ENCODE results near the gene EVI5L. TPM values are rescaled to one million over a fixed set of nuclear protein-coding genes. Genes with fewer than 3 reads are reported as not detected.
"Not testable (repeated sequence)": the region's sequence is repeated elsewhere in the genome, so short reads cannot be mapped to it uniquely, and the experiment has no call there.

EVI5L gene
- total RNA-seq, 1 donor from 2014 or later = 17.2 TPM

DNA sequence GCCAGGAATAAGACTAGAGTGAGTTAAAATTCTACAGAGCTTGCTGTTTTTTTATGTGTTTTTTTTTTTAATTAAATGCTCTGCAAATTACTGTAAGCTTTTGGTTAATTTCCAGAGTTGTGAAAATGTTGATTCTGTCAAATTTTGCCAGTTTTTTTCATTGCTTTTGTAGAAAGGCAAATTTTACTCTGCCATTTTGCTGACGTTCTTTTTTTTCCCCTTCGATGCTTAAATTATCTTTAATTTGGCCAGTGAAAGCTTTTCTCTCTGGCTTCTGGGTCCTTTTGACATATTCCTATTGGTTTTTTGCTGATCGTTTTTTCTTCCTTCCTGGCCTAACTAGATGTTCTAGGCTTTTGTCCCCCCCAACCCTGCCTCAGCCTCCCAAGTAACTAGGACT, 23.8 kb upstream of the EVI5L start:
- Histone ChIP-seq H3K4me3 (no peak overlapping the region), H3K9me3 (no peaks in the 10 kb centered on the region), H3K27ac (no peak overlapping the region), H3K4me1 (no peaks in the 10 kb centered on the region), H3K36me3 (no peaks in the 10 kb centered on the region), H3K27me3 (no peaks in the 10 kb centered on the region)
- no peak for DNase-seq (ENCODE audit: extremely low spot score in 2 of 2)
- intact Hi-C loops (cut with DNase I) = no loop called here
- TF ChIP-seq POLR2AphosphoS5 (IDR thresholded peaks at IDR 0.05; ENCODE audit: insufficient read depth in 1 of 2, low read depth in 1 of 2) (no peak), POLR2A (IDR thresholded peaks at IDR 0.05) (no peak)
- TF ChIP-seq, protein P1, sequence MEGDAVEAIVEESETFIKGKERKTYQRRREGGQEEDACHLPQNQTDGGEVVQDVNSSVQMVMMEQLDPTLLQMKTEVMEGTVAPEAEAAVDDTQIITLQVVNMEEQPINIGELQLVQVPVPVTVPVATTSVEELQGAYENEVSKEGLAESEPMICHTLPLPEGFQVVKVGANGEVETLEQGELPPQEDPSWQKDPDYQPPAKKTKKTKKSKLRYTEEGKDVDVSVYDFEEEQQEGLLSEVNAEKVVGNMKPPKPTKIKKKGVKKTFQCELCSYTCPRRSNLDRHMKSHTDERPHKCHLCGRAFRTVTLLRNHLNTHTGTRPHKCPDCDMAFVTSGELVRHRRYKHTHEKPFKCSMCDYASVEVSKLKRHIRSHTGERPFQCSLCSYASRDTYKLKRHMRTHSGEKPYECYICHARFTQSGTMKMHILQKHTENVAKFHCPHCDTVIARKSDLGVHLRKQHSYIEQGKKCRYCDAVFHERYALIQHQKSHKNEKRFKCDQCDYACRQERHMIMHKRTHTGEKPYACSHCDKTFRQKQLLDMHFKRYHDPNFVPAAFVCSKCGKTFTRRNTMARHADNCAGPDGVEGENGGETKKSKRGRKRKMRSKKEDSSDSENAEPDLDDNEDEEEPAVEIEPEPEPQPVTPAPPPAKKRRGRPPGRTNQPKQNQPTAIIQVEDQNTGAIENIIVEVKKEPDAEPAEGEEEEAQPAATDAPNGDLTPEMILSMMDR (IDR thresholded peaks at IDR 0.05) = no peak

DNA sequence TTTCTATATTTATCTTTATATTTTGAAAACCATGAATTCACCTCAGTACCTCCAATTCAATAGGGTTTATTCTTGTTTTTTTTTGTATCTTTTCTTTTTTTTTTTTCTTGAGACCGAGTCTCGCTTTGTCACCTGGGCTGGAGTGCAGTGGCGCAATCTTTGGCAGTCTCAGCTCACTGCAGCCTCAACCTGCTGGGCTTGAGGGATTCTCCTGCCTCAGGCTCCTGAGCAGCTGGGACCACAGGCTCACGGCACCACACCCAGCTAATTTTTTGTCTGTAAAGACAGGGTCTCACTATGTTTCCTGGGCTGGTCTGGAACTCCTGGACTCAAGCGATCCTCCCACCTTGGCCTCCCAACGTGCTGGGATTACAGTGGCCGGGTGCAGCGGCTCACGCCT, 23.1 kb upstream of the EVI5L start:
- Histone ChIP-seq H3K4me3 (no peak overlapping the region), H3K9me3 (no peaks in the 10 kb centered on the region), H3K27ac (no peak overlapping the region), H3K36me3 (no peaks in the 10 kb centered on the region), H3K27me3 (no peaks in the 10 kb centered on the region), H3K4me1 (no peaks in the 10 kb centered on the region)
- TF ChIP-seq POLR2A (IDR thresholded peaks at IDR 0.05) (no peak), POLR2AphosphoS5 (IDR thresholded peaks at IDR 0.05; ENCODE audit: insufficient read depth in 1 of 2, low read depth in 1 of 2) (no peak)
- TF ChIP-seq, protein P1 (IDR thresholded peaks at IDR 0.05) = no peak
- no peak for DNase-seq (ENCODE audit: extremely low spot score in 2 of 2)
- intact Hi-C loops (cut with DNase I) = no loop called here

DNA sequence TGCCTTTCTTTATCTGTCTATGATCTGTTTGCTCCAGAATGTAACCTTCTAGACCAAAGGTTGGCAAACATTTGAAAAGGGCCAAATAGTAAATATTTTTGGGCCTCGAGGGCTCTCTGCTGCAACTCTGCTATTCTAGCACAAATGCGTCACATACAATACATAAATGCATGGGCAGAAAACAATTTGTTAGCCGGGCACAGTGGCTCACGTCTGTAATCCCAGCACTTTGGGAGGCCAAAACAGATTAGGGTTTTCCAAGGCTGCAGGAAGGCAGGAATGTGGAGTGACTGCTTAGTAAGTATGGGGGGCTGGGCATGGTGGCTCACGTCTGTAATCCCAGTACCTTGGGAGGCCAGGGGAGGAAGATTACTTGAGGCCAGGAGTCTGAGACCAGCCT, 21.9 kb upstream of the EVI5L start:
- H3K27me3 ChIP-seq = no peaks in the 10 kb centered on the region
- no peaks in the 10 kb centered on the region for H3K9me3 ChIP-seq
- TF ChIP-seq POLR2AphosphoS5 (IDR thresholded peaks at IDR 0.05; ENCODE audit: insufficient read depth in 1 of 2, low read depth in 1 of 2) (no peak), POLR2A (IDR thresholded peaks at IDR 0.05) (no peak)
- TF ChIP-seq, protein P1 (IDR thresholded peaks at IDR 0.05) = no peak
- H3K27ac ChIP-seq = no peak overlapping the region
- DNase-seq (ENCODE audit: extremely low spot score in 2 of 2) = no peak
- intact Hi-C loops (cut with DNase I) = no loop called here
- no peak overlapping the region for H3K4me3 ChIP-seq
- H3K36me3 ChIP-seq = no peaks in the 10 kb centered on the region
- H3K4me1 ChIP-seq = no peaks in the 10 kb centered on the region

DNA sequence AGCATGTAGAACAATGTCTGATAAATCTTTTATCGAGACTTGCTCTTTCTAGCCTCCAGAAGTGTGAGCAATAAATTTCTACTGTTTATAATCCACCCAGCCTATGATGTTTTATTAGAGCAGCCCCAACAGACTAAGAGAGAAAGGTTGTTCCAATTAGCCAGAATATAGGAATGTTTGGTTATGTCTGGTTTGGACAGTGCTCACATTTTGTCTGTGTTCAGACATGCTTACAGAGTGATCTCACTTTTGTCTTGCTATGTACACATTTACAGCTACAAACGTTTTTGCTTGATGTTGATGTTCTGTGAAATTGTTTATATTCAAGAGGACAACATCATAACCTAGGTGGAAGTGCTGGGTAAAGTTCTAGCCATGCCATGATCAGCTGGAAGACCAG, 18.0 kb upstream of the EVI5L start:
- TF ChIP-seq POLR2A (IDR thresholded peaks at IDR 0.05) (no peak), POLR2AphosphoS5 (IDR thresholded peaks at IDR 0.05; ENCODE audit: insufficient read depth in 1 of 2, low read depth in 1 of 2) (no peak)
- TF ChIP-seq, protein P1 (IDR thresholded peaks at IDR 0.05) = no peak
- H3K36me3 ChIP-seq = no peaks in the 10 kb centered on the region
- no peak for DNase-seq (ENCODE audit: extremely low spot score in 2 of 2)
- H3K9me3 ChIP-seq = no peaks in the 10 kb centered on the region
- no peaks in the 10 kb centered on the region for H3K27me3 ChIP-seq
- no peak overlapping the region for H3K4me3 ChIP-seq
- intact Hi-C loops (cut with DNase I) = no loop called here
- H3K4me1 ChIP-seq = no peaks in the 10 kb centered on the region
- no peak overlapping the region for H3K27ac ChIP-seq

DNA sequence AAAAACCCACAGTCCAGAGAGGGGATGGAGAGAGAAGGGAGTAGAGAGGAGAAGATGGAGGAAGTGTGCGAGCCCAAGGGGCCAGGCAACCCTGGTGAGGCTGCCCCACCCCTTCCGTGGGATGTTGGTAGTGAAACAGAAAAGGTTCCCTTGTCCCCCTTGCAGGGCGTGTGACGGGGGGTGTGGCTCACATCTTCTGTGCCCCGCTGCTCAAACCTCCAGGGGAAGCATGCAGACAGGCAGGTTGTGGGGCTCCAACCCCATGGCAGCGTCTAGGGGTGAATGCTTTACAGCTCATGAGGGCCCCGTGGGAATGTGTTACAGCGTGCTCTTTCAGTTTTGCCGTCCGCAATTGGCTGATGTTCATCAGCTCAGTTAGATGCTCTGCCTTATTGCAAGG, 14.7 kb upstream of the EVI5L start:
- Histone ChIP-seq H3K9me3 (no peaks in the 10 kb centered on the region), H3K4me1 (no peaks in the 10 kb centered on the region), H3K27ac (no peak overlapping the region), H3K36me3 (no peaks in the 10 kb centered on the region), H3K27me3 (no peaks in the 10 kb centered on the region), H3K4me3 (no peak overlapping the region)
- intact Hi-C loops (cut with DNase I) = no loop called here
- TF ChIP-seq POLR2AphosphoS5 (IDR thresholded peaks at IDR 0.05; ENCODE audit: insufficient read depth in 1 of 2, low read depth in 1 of 2) = no peak
- no peak for DNase-seq (ENCODE audit: extremely low spot score in 2 of 2)

DNA sequence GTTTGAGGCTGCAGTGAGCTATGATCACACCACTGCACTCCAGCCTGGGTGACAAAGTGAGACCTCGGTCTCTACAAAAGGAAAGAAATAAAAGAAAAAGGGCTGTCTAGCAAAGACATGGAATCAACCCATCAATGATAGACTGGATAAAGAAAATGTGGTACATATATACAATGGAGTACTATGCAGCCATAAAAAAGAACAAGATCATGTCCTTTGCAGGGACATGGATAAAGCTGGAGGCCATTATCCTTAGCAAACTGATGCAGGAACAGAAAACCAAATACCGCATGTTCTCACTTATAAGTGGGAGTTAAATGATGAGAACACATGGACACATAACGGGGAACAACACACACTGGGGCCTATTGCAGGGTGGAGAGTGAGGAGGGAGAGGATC, 14.0 kb upstream of the EVI5L start:
- H3K9me3 ChIP-seq; DNase-seq (ENCODE audit: extremely low spot score in 2 of 2); H3K4me1 ChIP-seq; H3K36me3 ChIP-seq; H3K27ac ChIP-seq; intact Hi-C loops (cut with DNase I); H3K27me3 ChIP-seq; H3K4me3 ChIP-seq: not testable (repeated sequence)
